NCI-H2029 treated with DMSO at 0.1 percent for 48 hours (cell line): ENCODE data around the gene TMEM59.
"Not testable (repeated sequence)": the region's sequence is repeated elsewhere in the genome, so short reads cannot be mapped to it uniquely, and the experiment has no call there.

Source experiments
- DNase-seq: peaks from one replicate; lab custom pipeline; 2025; lab: John Stamatoyannopoulos, UW

Gene TMEM59

DNA sequence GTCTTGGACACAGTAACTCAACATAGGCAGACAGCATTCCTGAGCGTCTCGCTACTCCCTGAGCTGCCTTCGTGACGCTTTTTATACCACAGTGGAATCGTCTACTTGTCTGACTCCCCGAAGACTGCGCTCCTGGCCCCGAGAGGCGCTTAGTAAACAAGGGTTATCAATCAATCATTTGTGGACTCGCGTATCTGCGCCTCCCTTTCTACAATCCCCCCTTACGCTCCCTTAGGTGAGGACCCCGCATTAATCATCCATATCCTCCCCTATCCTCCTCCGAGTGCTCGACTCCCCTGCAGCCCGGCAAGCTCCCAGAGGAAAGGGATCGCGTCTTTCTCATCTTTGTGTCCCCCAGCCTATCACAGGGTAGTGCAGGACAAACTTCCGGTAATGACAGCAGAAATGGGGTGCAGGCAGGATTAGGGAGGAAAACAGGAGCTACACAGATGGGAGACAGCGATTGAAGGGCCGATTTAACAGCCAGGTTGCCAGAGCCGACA lies 522 bp downstream of the TMEM59 start:
- DNase-seq, result no peak

GRCh38 chr1:54051933-54052430 lies 1.0 kb downstream of the TMEM59 start:
- DNase-seq, result peak; percentile 87

- not testable (repeated sequence) for DNase-seq
Measured at GRCh38 chr1:54050435-54050834, 2.6 kb downstream of the TMEM59 start.

DNA sequence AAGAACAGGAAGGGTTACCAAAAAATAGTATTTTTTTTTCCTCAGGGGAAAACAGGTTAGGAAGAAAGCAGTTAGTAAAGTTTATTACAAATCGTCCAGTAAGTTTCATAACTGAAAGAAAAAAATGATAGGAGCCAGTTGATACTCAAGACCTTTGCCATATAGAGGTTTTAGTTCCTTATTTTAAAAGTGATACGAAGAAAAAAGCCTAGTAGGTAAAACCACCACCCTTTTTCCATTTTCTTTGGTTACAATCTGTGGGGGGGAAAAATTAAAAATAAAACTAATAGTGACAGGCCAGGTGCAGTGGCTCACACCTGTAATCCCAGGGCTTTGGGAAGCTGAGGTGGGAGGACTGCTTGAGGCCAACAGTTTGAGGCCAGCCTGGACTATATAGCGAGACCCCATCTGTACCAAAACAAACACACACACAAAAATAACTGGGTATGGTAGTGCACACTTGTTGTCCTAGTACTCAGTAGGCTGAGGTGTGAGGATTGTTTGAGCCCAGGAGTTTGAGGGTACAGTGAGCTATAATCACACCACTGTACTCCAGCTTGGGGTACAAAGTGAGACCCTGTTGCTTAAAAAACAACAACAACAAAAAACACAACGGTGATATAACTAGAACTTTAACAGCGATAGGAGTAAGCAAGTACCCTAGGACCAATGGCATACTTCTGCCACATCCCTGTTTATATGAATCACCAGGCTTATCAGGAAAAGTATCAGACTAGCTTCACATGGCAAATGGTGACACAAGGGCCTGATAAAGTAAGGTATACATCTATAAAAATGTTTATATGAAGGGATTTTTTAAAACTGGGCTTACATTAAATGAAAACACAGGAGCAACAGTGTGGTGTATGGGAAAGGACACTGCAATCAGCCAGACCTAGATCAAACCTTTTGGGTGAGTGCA lies 5.4 kb downstream of the TMEM59 start:
- DNase-seq, result no peak

- DNase-seq, result peak; percentile 43
Measured at GRCh38 chr1:54046671-54047383, 6.2 kb downstream of the TMEM59 start.

GRCh38 chr1:54045496-54045895 lies 7.5 kb downstream of the TMEM59 start:
- no peak for DNase-seq

DNA sequence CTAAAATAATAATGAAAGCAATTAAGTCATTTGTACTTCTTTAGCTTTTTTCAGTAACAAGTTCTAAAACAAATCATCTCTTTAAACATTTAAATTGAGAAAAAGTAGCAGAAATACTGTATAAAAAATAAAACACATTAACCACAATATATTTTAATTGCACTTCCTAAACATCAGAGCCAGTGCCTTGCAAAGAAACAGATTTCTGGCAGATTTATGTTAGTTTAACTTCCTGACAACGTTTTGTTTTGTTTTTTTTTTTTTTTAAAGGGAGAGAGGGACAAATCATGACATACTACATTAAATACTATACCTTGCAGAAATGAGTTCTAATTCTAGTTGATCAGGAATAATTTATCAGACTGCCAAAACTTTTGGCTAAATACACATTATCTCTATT lies 11.2 kb downstream of the TMEM59 start:
- DNase-seq, result no peak

GRCh38 chr1:54037476-54037875 lies 15.5 kb downstream of the TMEM59 start:
- DNase-seq, result peak; percentile 53

- DNase-seq, result peak; percentile 42
Measured at GRCh38 chr1:54028306-54029251, 24.4 kb downstream of the TMEM59 start.

DNA sequence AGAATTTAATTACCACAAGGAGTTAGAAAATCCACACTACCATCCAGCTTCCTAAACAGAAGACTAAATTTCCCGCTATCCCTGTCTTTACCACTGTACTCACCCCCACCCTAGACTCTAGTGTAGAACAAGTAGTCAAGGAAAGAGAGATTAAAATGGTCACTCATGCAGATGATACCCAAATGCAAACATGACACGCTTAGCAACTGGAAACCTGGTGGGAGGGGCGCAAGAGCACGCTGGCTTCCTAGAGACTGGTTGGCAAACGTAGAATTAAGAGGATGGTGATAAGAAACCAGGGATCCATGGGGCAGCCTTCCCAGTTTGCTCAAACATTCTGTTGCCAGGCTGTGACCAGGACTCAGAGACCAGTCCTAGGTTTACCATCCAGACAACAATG lies 25.2 kb downstream of the TMEM59 start:
- peak; percentile 99 for DNase-seq

DNA sequence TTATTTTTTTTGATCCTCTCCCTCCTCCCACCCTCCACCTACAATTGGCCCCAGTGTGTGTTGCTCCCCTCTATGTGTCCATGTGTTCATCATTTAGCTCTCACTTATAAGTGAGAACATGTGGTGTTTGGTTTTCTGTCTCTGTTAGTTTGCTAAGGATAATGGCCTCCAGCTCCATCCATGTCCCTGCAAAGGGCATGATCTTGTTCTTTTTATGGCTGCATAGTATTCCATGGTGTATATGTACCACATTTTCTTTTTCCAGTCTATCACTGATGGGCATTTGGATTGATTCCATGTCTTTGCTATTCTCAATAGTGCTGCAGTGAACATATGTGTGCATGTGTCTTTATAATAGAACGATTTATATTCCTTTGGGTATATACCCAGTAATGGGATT lies 28.2 kb downstream of the TMEM59 start:
- not testable (repeated sequence) for DNase-seq

DNA sequence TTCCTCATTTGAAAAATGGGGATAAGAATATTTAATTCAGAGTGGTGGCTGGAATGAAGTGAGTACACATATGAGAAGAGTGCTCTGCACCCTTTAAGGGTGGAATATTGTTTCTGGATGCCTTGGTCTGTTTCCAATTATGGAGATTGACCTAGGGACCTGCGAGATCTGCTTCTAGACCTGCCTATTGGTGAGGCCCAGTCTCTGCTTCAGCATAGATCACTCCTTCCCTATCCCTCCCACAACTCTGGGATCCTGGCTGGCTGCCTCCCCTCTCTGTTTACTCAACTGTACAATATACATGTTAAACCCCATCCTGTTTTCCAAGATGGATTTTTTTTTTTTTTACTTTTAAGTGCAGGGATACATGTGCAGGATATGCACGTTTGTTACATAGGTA lies 28.6 kb downstream of the TMEM59 start:
- peak; percentile 84 for DNase-seq

- not testable (repeated sequence) for DNase-seq
Measured at GRCh38 chr1:54019562-54020176, 33.3 kb downstream of the TMEM59 start.

- no peak for DNase-seq
Measured at GRCh38 chr1:54018635-54019034, 34.4 kb downstream of the TMEM59 start.

DNA sequence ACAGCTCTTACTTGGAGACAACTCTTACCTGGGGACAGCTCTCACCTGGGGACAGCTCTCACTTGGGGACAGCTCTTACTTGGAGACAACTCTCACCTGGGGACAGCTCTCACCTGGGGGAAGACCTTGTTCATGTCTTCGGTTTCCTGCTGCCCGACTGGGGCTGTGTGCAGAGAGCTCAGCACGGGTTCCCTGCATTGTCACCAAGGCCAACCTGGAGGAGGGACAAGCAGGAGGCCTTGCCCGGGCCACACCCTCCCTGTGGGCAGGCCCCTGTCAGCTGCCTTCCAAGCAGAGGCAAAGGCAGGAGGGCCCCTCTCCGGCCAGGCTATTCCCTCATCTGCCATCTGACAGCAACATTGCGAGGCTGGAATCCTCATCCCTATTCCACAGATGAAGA lies 35.0 kb downstream of the TMEM59 start, which contains the start of gene LDLRAD1:
Gene LDLRAD1 (minus strand): TSS at position 208 of the 400 bp plus-strand sequence. CDS start 74 bp downstream, at position 134.
- DNase-seq, result peak; percentile 32

DNA sequence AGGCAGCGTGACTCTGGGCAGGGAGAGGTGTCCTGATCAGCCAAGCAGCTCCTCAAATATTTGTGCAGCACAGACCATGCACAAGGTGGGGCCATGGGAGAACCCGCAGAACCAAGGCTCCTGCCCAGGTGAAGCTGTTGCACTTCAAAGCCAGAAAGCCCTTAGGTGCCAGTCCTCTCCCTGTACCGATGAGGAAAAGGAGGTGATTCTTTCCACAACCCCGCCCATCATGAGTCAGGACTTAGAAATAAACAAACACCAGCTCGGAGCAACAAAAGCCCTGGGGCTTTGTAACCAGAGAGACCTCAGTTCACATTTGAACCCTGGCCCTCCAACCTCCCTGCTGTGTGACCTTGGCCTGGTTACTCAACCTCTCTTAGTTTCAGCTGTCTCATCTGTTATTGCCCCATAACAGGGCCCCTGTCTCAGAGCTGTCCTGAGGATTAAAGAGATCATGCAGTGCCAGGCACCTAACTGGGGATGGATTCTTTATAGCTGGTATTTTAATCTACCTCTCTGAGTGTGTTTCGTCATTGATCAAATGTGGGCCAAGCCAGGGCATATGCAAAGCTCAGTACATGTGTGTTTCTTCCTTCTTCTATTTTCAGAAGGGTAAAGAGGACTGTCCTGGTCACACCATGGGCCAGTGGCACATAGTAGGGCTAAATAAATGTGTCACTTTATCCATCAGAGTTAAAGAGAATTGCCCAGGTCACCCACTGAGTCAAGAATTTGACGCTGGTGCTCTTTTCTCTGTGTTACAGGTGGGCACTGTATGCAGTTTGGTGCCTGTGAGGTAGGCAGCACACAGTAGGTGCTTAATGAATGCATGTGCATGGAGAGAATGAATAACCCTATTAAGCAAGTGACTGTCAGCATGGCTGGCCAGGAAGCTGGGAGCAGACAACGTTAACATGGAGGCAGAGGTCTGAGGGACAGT lies 36.4 kb downstream of the TMEM59 start:
- peak; percentile 97 for DNase-seq

DNA sequence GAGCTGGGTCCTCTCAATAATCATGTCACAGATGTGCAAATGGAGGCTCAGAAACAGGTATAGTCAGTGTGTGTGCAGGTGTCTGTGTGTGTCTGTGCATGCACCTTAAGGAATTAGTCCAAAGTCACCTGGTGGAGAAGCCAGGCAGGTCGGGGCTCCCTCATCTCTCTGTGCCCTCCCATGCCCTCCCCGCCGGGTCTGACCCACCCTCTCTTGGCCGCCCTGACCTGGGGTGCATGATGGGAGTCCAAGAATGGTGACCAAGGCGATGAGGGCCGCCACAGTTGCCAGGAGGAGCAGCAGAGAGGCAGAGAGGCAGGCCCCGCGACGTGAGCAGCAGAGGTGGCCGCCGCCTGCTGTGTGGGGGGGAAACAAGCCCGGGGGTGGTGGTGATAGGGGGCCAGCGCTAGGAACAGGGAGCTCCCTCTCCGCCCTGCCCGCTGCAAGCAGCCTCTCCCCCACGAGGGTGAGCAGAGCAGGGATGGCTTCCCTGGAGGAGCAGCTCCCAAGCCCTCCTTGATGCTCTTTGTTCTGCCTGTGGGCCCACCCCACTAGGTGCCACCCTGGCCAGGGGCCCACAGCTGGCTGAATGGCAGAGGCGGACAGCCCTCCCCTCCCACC lies 38.9 kb downstream of the TMEM59 start:
- no peak for DNase-seq

DNA sequence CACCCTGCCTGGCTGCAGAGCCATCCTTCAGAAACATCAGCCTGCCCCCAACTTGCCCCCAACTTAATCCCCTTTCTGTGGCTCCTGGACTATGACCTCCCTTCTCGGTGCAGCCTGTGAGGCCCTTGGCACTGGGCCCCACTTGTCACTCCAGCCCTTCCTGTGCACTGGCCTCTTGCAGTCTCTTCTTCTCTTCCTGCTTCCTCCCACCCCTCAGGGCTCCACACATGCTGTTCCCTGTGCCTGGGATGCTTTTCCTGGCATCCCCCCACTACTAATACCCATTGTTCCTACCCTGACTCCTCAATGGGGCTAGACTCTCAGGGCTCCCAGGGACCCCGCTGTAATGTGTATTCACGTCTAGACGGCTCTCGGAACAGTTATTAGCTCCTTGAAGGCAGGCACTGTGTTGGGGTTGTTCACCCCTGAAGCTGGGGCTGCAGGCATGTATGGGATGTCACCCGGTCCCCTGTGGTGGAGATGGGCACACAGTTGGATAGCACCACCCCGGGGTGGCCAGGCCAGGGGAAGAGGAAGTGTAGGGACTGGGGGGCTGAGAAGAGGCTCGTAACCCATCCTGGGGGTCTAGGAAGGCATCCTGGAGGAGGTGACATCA lies 39.5 kb downstream of the TMEM59 start:
- no peak for DNase-seq

GRCh38 chr1:54012863-54013262 lies 40.1 kb downstream of the TMEM59 start:
- DNase-seq, result no peak
